Keratinocyte (primary cell): ENCODE data around the gene MAMDC2. TPM values are rescaled to one million over a fixed set of nuclear protein-coding genes. Genes with fewer than 3 reads are reported as not detected.

ENCODE experiments used
- DNase-seq: peaks from one replicate; pipeline ENCODE4 v3.0.0-alpha.2; 2011; ENCODE audit warnings: low read depth, missing footprints, low spot score
- FAIRE-seq: peaks from 2 replicates; lab custom pipeline; 2011; peaks lifted over from hg19 to GRCh38; lab: Jason Lieb, UNC
- H2AFZ ChIP-seq: 2 replicates; pipeline ENCODE4 v1.6.0; 2012; ENCODE audit warnings: low read length, control low read depth, inconsistent platforms; ENCODE audit not compliant: control insufficient read depth
- H3K27ac ChIP-seq: 2 replicates; pipeline ENCODE4 v1.5.1; 2011; ENCODE audit warnings: low read length; ENCODE audit not compliant: control insufficient read depth, insufficient read depth
- H3K27me3 ChIP-seq: 3 replicates; pipeline ENCODE4 v1.6.0; 2011; ENCODE audit warnings: low read length; ENCODE audit not compliant: control insufficient read depth, insufficient read depth; ENCODE audit errors: extremely low read depth
- H3K36me3 ChIP-seq, 2 experiments: 2 replicates in 1 of 2; 3 replicates in 1 of 2; pipeline ENCODE4 v1.5.1; 2011; ENCODE audit warnings: low read length in 2 of 2, mild to moderate bottlenecking in 1 of 2; ENCODE audit not compliant: control insufficient read depth in 2 of 2, insufficient read depth in 2 of 2; ENCODE audit errors: extremely low read depth in 1 of 2
- H3K4me1 ChIP-seq: 3 replicates; pipeline ENCODE4 v1.5.1; 2011; ENCODE audit warnings: low read length; ENCODE audit not compliant: control insufficient read depth, insufficient read depth; ENCODE audit errors: extremely low read depth
- H3K4me2 ChIP-seq: 3 replicates; pipeline ENCODE4 v1.6.0; 2011; ENCODE audit warnings: low read depth, low read length; ENCODE audit not compliant: control insufficient read depth, insufficient read depth; ENCODE audit errors: extremely low read depth
- H3K4me3 ChIP-seq, 3 experiments: fragments of 200-600 bp in 1 of 3; sonication (generic) in 1 of 3; 2 replicates in 2 of 3; 3 replicates in 1 of 3; pipeline ENCODE4 v1.5.1; 2011 to 2016; ENCODE audit warnings: low read length in 3 of 3, mild to moderate bottlenecking in 3 of 3, control low read depth in 2 of 3, inconsistent platforms in 1 of 3, low read depth in 1 of 3, mixed read lengths in 1 of 3, mixed run types in 1 of 3, moderate library complexity in 1 of 3; ENCODE audit not compliant: control insufficient read depth in 2 of 3, insufficient read depth in 2 of 3; ENCODE audit errors: extremely low read depth in 1 of 3
- H3K79me2 ChIP-seq: 2 replicates; pipeline ENCODE4 v1.6.0; 2012; ENCODE audit warnings: low read length; ENCODE audit not compliant: control insufficient read depth, insufficient read depth
- H3K9ac ChIP-seq: 3 replicates; pipeline ENCODE4 v1.6.0; 2011; ENCODE audit warnings: low read length; ENCODE audit not compliant: control insufficient read depth, insufficient read depth; ENCODE audit errors: extremely low read depth
- H3K9me1 ChIP-seq: 3 replicates; pipeline ENCODE4 v1.6.0; 2011; ENCODE audit warnings: low read length; ENCODE audit not compliant: control insufficient read depth, insufficient read depth; ENCODE audit errors: extremely low read depth
- H3K9me3 ChIP-seq: 2 replicates; pipeline ENCODE4 v1.5.1; 2012; ENCODE audit warnings: low read depth, low read length; ENCODE audit not compliant: control insufficient read depth
- H4K20me1 ChIP-seq: 3 replicates; pipeline ENCODE4 v1.6.0; 2011; ENCODE audit warnings: low read length; ENCODE audit not compliant: control insufficient read depth, insufficient read depth; ENCODE audit errors: extremely low read depth
- EZH2 ChIP-seq: IDR thresholded peaks from one replicate; pipeline ENCODE4 v1.6.1; 2012; ENCODE audit warnings: inconsistent platforms, mild to moderate bottlenecking, low read length, moderate library complexity
- dilution Hi-C: fragments of 300-500 bp; cut with MboI; formaldehyde crosslinking; loops from one replicate; pipeline ENCODE4 v1.7.0; 2020; ENCODE audit warnings: low sequenced_read_pairs; ENCODE audit not compliant: extremely low pct_ligation_motif_present
- polyA plus RNA-seq, 5 experiments: library from polyadenylated mRNA; depleted of rRNA in 3 of 5; stranded (reverse) in 3 of 5; stranded (forward) in 1 of 5; unstranded in 1 of 5; fragments of >200 nt; gene quantifications; 1 replicate in 1 of 5; 2 replicates in 3 of 5; 3 replicates in 1 of 5; pipeline versions ENCODE4 v1.2.1 to v1.2.3, GENCODE V29; 2011 to 2012; ENCODE audit warnings: missing spikeins in 2 of 5, low read depth in 1 of 5, low replicate concordance in 1 of 5
- TF ChIP-seq, protein P1 (sequence below), 3 experiments: IDR thresholded peaks in 1 of 3; conservative IDR thresholded peaks in 1 of 3; optimal IDR thresholded peaks in 1 of 3; 2 replicates in 2 of 3; 3 replicates in 1 of 3; pipeline versions ENCODE3 to v1.5.1; 2011; ENCODE audit warnings: low read length in 3 of 3, mild to moderate bottlenecking in 3 of 3, moderate library complexity in 2 of 3, control low read depth in 1 of 3, inconsistent platforms in 1 of 3; ENCODE audit not compliant: insufficient read depth in 2 of 3; ENCODE audit errors: extremely low read depth in 1 of 3

MAMDC2 gene
- polyA plus RNA-seq, 1 donor (not counting 4 experiments of a cell fraction or from before 2014, with no cell fraction given) = 4.2 TPM

DNA sequence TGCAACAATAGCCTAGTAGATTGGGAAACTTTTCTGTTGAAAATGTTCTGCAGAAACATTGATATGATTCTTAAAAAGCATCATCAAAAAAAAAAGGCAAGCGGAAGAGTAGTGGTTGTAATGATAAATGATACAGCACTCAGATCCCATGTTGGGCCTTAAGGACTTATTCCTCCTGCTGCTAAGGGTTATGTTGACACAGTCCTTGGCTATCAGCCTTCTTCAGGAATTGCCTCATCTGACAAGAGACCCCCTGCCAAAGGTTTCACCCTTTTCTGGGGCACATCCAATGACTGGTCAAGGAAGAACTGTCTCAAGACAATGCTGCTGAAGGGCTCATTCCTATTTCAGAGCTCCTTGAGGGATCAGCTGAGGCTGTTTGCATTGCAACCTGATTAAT is 44.3 kb upstream of the MAMDC2 start:
- H3K9ac ChIP-seq = no peak overlapping the region
- FAIRE-seq = no peak
- H3K4me1 ChIP-seq = peaks cover 5% of the 10 kb centered on the region
- H4K20me1 ChIP-seq = no peaks in the 10 kb centered on the region
- H3K9me1 ChIP-seq = no peaks in the 10 kb centered on the region
- H3K79me2 ChIP-seq = no peaks in the 10 kb centered on the region
- H3K27ac ChIP-seq = no peak overlapping the region
- no peak overlapping the region for H2AFZ ChIP-seq
- no peak overlapping the region for H3K4me2 ChIP-seq
- dilution Hi-C loops = no loop called here
- H3K4me3 ChIP-seq = no peak overlapping the region
- no peaks in the 10 kb centered on the region for H3K27me3 ChIP-seq
- DNase-seq = no peak
- no peaks in the 10 kb centered on the region for H3K9me3 ChIP-seq
- no peak for TF ChIP-seq EZH2
- TF ChIP-seq, protein P1, sequence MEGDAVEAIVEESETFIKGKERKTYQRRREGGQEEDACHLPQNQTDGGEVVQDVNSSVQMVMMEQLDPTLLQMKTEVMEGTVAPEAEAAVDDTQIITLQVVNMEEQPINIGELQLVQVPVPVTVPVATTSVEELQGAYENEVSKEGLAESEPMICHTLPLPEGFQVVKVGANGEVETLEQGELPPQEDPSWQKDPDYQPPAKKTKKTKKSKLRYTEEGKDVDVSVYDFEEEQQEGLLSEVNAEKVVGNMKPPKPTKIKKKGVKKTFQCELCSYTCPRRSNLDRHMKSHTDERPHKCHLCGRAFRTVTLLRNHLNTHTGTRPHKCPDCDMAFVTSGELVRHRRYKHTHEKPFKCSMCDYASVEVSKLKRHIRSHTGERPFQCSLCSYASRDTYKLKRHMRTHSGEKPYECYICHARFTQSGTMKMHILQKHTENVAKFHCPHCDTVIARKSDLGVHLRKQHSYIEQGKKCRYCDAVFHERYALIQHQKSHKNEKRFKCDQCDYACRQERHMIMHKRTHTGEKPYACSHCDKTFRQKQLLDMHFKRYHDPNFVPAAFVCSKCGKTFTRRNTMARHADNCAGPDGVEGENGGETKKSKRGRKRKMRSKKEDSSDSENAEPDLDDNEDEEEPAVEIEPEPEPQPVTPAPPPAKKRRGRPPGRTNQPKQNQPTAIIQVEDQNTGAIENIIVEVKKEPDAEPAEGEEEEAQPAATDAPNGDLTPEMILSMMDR (optimal IDR thresholded peaks at IDR 0.05 in 1 of 3, IDR thresholded peaks at IDR 0.05 in 1 of 3, conservative IDR thresholded peaks at IDR 0.05 in 1 of 3; ENCODE audit: extremely low read depth in 1 of 3, insufficient read depth in 2 of 3, low read length in 3 of 3) = no peak
- no peaks in the 10 kb centered on the region for H3K36me3 ChIP-seq

DNA sequence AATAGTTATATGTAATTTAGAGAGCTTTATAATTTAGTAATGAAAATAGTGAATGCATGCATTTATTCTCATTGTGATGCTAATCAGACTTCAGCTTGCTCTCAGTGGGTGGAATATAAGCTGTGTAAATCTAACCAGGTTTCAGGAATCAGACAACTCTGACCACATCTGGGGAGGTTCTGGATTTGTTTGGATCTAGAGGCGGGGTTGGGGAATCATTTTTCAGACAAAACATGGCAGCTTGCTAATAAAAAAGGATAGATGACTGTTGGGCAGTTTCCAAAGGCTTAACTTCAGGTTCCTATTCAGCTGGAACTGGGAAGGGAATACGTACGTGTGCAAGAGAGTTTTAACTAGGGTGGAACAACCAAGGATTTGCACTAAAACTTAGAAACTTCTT is 43.2 kb upstream of the MAMDC2 start:
- FAIRE-seq (no peak), DNase-seq (no peak)
- Histone ChIP-seq H3K4me1 (peaks cover 5% of the 10 kb centered on the region), H3K79me2 (no peaks in the 10 kb centered on the region), H3K27ac (no peak overlapping the region), H4K20me1 (no peaks in the 10 kb centered on the region), H3K27me3 (no peaks in the 10 kb centered on the region), H2AFZ (no peak overlapping the region), H3K9ac (no peak overlapping the region), H3K9me3 (no peaks in the 10 kb centered on the region), H3K36me3 (no peaks in the 10 kb centered on the region), H3K4me3 (no peak overlapping the region), H3K4me2 (no peak overlapping the region), H3K9me1 (no peaks in the 10 kb centered on the region)
- dilution Hi-C loops = no loop called here
- TF ChIP-seq, protein P1 (optimal IDR thresholded peaks at IDR 0.05 in 1 of 3, IDR thresholded peaks at IDR 0.05 in 1 of 3, conservative IDR thresholded peaks at IDR 0.05 in 1 of 3; ENCODE audit: extremely low read depth in 1 of 3, insufficient read depth in 2 of 3, low read length in 3 of 3) = no peak
- TF ChIP-seq EZH2 = no peak
